Heart left ventricle (tissue), 13 donors: ENCODE measurements around the gene SERPINB6.
"Not testable (repeated sequence)": the region's sequence is repeated elsewhere in the genome, so short reads cannot be mapped to it uniquely, and the experiment has no call there.

Experiments used
- CTCF ChIP-seq, 12 donors: fragments of 200-600 bp; sonication (generic) in 4 of 12; IDR thresholded peaks; one replicate each; pipeline versions ENCODE4 v1.5.0 to v1.8.0; 2018 to 2022; ENCODE audit warnings: antibody characterized with exemption in 12 of 12, mild to moderate bottlenecking in 5 of 12
- POLR2A ChIP-seq, 2 donors: fragments of 450-650 bp; IDR thresholded peaks; one replicate each; pipeline ENCODE4 v1.6.1; 2017; ENCODE audit warnings: antibody characterized with exemption in 2 of 2, mild to moderate bottlenecking in 2 of 2, moderate library complexity in 2 of 2
- donor health status: ischemic (EF 13 %, LVEDD 7.1; RV severe dilation, severe dysfunction).
- donor health status: DM: no; HTN: yes; CAD: no.
- donor health status: DM: no; HTN: no; CAD: no.
- donor health status: ischemic (EF 25% LVEDD 6.9; RV normal size, moderate dysfunction).
- donor health status: ischemic (EF 25% LVEDD 5.7; RV mildly dilated, moderate dysfunction).
- donor health status: ischemic (EF 35%, LVEDD 5.7; RV mildly dilated, moderate dysfunction).
- donor health status: nonischemic (EF 11% LVEDD 7.7; RV severe dilation, severe dysfunction).
- donor health status: DM: yes; HTN: yes; CAD: no.
- donor health status: PGD.
- donor health status: ischemic (EF 29% LVEDD 5.4; RV normal size, mild dysfunction).
- donor health status: nonischemic (EF 23%, LVEDD 6.1; RV moderate dilation, normal function).

GRCh38 chr6:3008712-3009265 lies 37.4 kb upstream of the SERPINB6 start:
- not testable (repeated sequence) for TF ChIP-seq CTCF, POLR2A (IDR thresholded peaks at IDR 0.05)
